ENCODE measurements around the gene ZDHHC20. TPM values are rescaled to one million over a fixed set of nuclear protein-coding genes. Genes with fewer than 3 reads are reported as not detected.
"Not testable (repeated sequence)": the region's sequence is repeated elsewhere in the genome, so short reads cannot be mapped to it uniquely, and the experiment has no call there.

The ZDHHC20 gene
- polyA plus RNA-seq, 1 of the 3 experiments (the other 2 are of a cell fraction) = 8.7 TPM

GRCh38 chr13:21413013-21413412, 46.1 kb downstream of the ZDHHC20 start:
- Histone ChIP-seq H3K4me1 (ENCODE audit: control insufficient read depth in 1 of 2, insufficient read depth in 2 of 2, low read depth in 1 of 2, low read length in 1 of 2) (no peaks in the 10 kb centered on the region), H3K4me3 (ENCODE audit: low read depth in 2 of 2, low read length in 1 of 2) (no peak overlapping the region), H4K20me1 (ENCODE audit: insufficient read depth) (no peaks in the 10 kb centered on the region), H3K27me3 (ENCODE audit: insufficient read depth) (no peaks in the 10 kb centered on the region), H3K4me2 (no peak overlapping the region), H3K79me2 (ENCODE audit: insufficient read depth) (no peaks in the 10 kb centered on the region; the same call in 1 of the 2 replicates), H3K36me3 (replicated peaks in 1 of 2; ENCODE audit: control insufficient read depth in 1 of 2, insufficient read depth in 2 of 2, low read length in 1 of 2) (peaks cover 8 to 48% of the 10 kb centered on the region in 2 experiments), H3K9ac (no peak overlapping the region), H3K9me3 (no peaks in the 10 kb centered on the region), H3K9me2 (no peaks in the 10 kb centered on the region), H3K27ac (ENCODE audit: low read depth in 2 of 2, low read length in 1 of 2) (no peak overlapping the region), H3F3A (replicated peaks; ENCODE audit: insufficient read depth) (peaks cover 10% of the 10 kb centered on the region), H2AFZ (ENCODE audit: low read depth) (no peak overlapping the region)
- no peak for DNase-seq
- ChIA-PET POLR2A (no interaction called here), CTCF (no interaction called here)
- WGBS (ENCODE audit: low lambda C conversion rate) = 86% methylated on average over 1 of the region's 1 CpG
- TF ChIP-seq USF2 (IDR thresholded peaks at IDR 0.05; ENCODE audit: borderline replicate concordance, low read depth, low read length) (no peak), GABPA (IDR thresholded peaks at IDR 0.05; ENCODE audit: low read depth) (no peak), FOXJ3 (CRISPR knock-in tag; IDR thresholded peaks at IDR 0.05) (no peak), MAX (IDR thresholded peaks at IDR 0.05; ENCODE audit: low read depth) (no peak), EZH2phosphoT487 (IDR thresholded peaks at IDR 0.05; ENCODE audit: borderline replicate concordance, low read depth) (no peak), NRF1 (IDR thresholded peaks at IDR 0.05; ENCODE audit: low read depth, low read length) (no peak), CHD2 (IDR thresholded peaks at IDR 0.05; ENCODE audit: low read length, partially characterized antibody) (no peak), MXI1 (IDR thresholded peaks at IDR 0.05; ENCODE audit: low read depth, low read length) (no peak), REST (IDR thresholded peaks at IDR 0.05; ENCODE audit: low read depth, low read length) (no peak), ZBTB33 (IDR thresholded peaks at IDR 0.05; ENCODE audit: borderline replicate concordance, low read depth) (no peak), RXRA (IDR thresholded peaks at IDR 0.05; ENCODE audit: borderline replicate concordance, low read depth) (no peak), TCF12 (IDR thresholded peaks at IDR 0.05) (no peak), SIN3A (IDR thresholded peaks at IDR 0.05; ENCODE audit: borderline replicate concordance, low read depth, low read length) (no peak), POLR2AphosphoS5 (IDR thresholded peaks at IDR 0.05; ENCODE audit: low read depth, low read length) (no peak), RAD21 (IDR thresholded peaks at IDR 0.05; ENCODE audit: low read length) (no peak), RFX5 (IDR thresholded peaks at IDR 0.05; ENCODE audit: low read length) (no peak), NFIC (IDR thresholded peaks at IDR 0.05; ENCODE audit: borderline replicate concordance) (no peak), ELF1 (IDR thresholded peaks at IDR 0.05) (no peak)

- H3K9ac ChIP-seq; H3K9me3 ChIP-seq; H3K27ac ChIP-seq (ENCODE audit: low read depth in 2 of 2, low read length in 1 of 2); H3K27me3 ChIP-seq (ENCODE audit: insufficient read depth); H3K79me2 ChIP-seq (ENCODE audit: insufficient read depth); DNase-seq; POLR2A ChIA-PET; H3K4me3 ChIP-seq (ENCODE audit: low read depth in 2 of 2, low read length in 1 of 2); H3K4me1 ChIP-seq (ENCODE audit: control insufficient read depth in 1 of 2, insufficient read depth in 2 of 2, low read depth in 1 of 2, low read length in 1 of 2); H3K9me2 ChIP-seq; H3K4me2 ChIP-seq; H4K20me1 ChIP-seq (ENCODE audit: insufficient read depth); H2AFZ ChIP-seq (ENCODE audit: low read depth); CTCF ChIA-PET: not testable (repeated sequence)
- H3K36me3 ChIP-seq (replicated peaks in 1 of 2; ENCODE audit: control insufficient read depth in 1 of 2, insufficient read depth in 2 of 2, low read length in 1 of 2) = peaks cover 8 to 45% of the 10 kb centered on the region in 2 experiments
- H3F3A ChIP-seq (replicated peaks; ENCODE audit: insufficient read depth) = peaks cover 17% of the 10 kb centered on the region
- no CpG with 5 or more reads among the region's 2 CpGs for WGBS (ENCODE audit: low lambda C conversion rate)
Measured at GRCh38 chr13:21410453-21410852, 48.6 kb downstream of the ZDHHC20 start.
